ENCODE results near the gene UGT1A8. TPM values are rescaled to one million over a fixed set of nuclear protein-coding genes. Genes with fewer than 3 reads are reported as not detected.

Gene UGT1A8
- total and polyA plus RNA-seq, 2 experiments from 2014 or later, result not detected

DNA sequence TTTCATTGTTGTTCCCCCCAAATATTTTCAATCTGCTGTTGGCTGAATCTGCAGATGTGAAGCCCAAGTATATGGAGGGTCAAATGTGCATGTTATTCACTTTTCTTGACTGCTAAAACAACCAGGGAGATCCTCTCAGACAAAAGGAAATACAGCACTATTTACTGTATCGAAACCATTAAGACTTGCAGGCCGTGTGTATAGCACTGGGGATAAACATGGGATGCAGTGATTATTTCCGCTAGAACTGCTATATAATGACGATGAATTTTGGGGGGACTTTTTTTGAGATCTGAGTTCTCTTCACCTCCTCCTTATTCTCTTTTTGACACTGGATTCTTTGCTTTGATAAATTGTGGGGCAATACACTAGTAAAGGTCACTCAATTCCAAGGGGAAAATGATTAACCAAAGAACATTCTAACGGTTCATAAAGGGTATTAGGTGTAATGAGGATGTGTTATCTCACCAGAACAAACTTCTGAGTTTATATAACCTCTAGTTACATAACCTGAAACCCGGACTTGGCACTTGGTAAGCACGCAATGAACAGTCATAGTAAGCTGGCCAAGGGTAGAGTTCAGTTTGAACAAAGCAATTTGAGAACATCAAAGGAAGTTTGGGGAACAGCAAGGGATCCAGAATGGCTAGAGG is 139.1 kb downstream of the UGT1A8 start:
- H3K27ac ChIP-seq, result no peak overlapping the region
- DNase-seq, result no peak
- no peak overlapping the region for H3K9ac ChIP-seq
- no peak overlapping the region for H2AFZ ChIP-seq
- no peaks in the 10 kb centered on the region for H3K9me2 ChIP-seq (ENCODE audit: insufficient read depth)
- no peaks in the 10 kb centered on the region for H3F3A ChIP-seq (ENCODE audit: insufficient read depth)
- no peak overlapping the region for H3K4me2 ChIP-seq (ENCODE audit: unreplicated experiment)
- WGBS, 2 experiments (ENCODE audit: low coverage in 1 of 2, low lambda C conversion rate in 2 of 2, missing lambda C conversion rate in 2 of 2), result 42 to 45% methylated on average over 7 of the region's 7 CpGs
- 0 out of 2 replicates have a peak, but pooled peaks cover 4% of the 10 kb centered on the region for H3K27me3 ChIP-seq (replicated peaks; ENCODE audit: insufficient read depth)
- in situ Hi-C loops (cut with MboI), result no loop called here
- H4K20me1 ChIP-seq (ENCODE audit: insufficient read depth), result no peaks in the 10 kb centered on the region
- no peak for TF ChIP-seq EZH2phosphoT487 (IDR thresholded peaks at IDR 0.05; ENCODE audit: insufficient read depth, low read depth)
- no peak for TF ChIP-seq EZH2 (IDR thresholded peaks at IDR 0.05; ENCODE audit: insufficient read depth, poor library complexity, severe bottlenecking)
- no peaks in the 10 kb centered on the region for H3K4me1 ChIP-seq (ENCODE audit: insufficient read depth)
- no peaks in the 10 kb centered on the region for H3K36me3 ChIP-seq (ENCODE audit: low read depth)
- no peak overlapping the region for H3K4me3 ChIP-seq
- no peaks in the 10 kb centered on the region for H3K79me2 ChIP-seq (ENCODE audit: insufficient read depth)
- no peaks in the 10 kb centered on the region for H3K9me3 ChIP-seq (ENCODE audit: low read depth)

DNA sequence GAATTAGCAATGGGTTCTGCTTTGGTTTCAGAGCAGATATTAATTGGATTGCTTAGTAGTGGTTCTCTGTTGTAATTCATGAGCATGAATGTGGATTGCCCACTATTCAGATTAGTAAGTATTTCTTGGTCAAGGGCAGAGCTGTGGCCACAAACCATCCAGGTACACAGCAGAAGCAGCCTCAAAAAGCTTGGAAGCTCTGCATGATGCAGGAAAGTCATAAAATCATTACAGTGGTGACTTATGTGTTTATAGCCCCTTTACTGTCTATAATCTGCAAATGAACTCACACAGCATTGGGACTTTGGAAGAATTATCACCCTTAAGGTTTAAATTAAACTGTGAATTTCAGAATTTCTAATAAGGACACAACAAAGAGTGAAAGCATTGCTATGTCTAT is 140.7 kb downstream of the UGT1A8 start:
- Histone ChIP-seq H3F3A (ENCODE audit: insufficient read depth) (no peaks in the 10 kb centered on the region), H2AFZ (no peak overlapping the region), H3K9me3 (ENCODE audit: low read depth) (no peaks in the 10 kb centered on the region), H3K9me2 (ENCODE audit: insufficient read depth) (no peaks in the 10 kb centered on the region), H3K9ac (no peak overlapping the region), H3K36me3 (ENCODE audit: low read depth) (no peaks in the 10 kb centered on the region), H4K20me1 (ENCODE audit: insufficient read depth) (no peaks in the 10 kb centered on the region), H3K27ac (no peak overlapping the region), H3K4me2 (ENCODE audit: unreplicated experiment) (no peak overlapping the region), H3K4me3 (no peak overlapping the region), H3K4me1 (ENCODE audit: insufficient read depth) (no peaks in the 10 kb centered on the region), H3K79me2 (ENCODE audit: insufficient read depth) (no peaks in the 10 kb centered on the region), H3K27me3 (replicated peaks; ENCODE audit: insufficient read depth) (0 out of 2 replicates have a peak, but pooled peaks cover 4% of the 10 kb centered on the region)
- TF ChIP-seq EZH2 (IDR thresholded peaks at IDR 0.05; ENCODE audit: insufficient read depth, poor library complexity, severe bottlenecking) (no peak), EZH2phosphoT487 (IDR thresholded peaks at IDR 0.05; ENCODE audit: insufficient read depth, low read depth) (no peak)
- in situ Hi-C loops (cut with MboI), result no loop called here
- DNase-seq, result no peak

DNA sequence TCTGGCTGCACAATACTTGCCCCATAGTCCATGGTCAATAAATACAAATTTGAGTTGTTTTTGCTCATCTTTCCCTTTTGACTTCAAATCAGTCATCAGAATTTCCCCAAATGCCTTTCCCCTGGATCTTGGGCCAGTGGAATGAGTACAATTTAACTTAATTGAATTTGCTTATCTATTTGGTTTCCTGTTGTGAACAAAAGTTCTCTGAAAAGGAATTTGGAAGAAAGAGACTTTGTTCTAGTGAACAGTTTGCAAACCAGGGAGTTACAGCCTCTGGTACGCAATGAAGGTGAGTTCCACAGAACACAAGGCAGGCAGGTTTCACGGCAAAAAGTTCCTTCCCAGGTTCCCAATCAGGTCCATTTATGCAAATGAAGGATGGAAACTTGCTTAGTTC is 141.4 kb downstream of the UGT1A8 start:
- Histone ChIP-seq H3K79me2 (ENCODE audit: insufficient read depth) (no peaks in the 10 kb centered on the region), H2AFZ (no peak overlapping the region), H3F3A (ENCODE audit: insufficient read depth) (peaks cover 4% of the 10 kb centered on the region; the same call in 1 of the 2 replicates), H3K27ac (no peak overlapping the region), H3K4me2 (ENCODE audit: unreplicated experiment) (no peak overlapping the region), H3K9ac (no peak overlapping the region), H3K36me3 (ENCODE audit: low read depth) (no peaks in the 10 kb centered on the region), H4K20me1 (ENCODE audit: insufficient read depth) (no peaks in the 10 kb centered on the region), H3K27me3 (replicated peaks; ENCODE audit: insufficient read depth) (0 out of 2 replicates have a peak, but pooled peaks cover 4% of the 10 kb centered on the region), H3K9me3 (ENCODE audit: low read depth) (no peaks in the 10 kb centered on the region), H3K4me1 (ENCODE audit: insufficient read depth) (peaks cover 4% of the 10 kb centered on the region), H3K9me2 (ENCODE audit: insufficient read depth) (no peaks in the 10 kb centered on the region), H3K4me3 (no peak overlapping the region)
- in situ Hi-C loops (cut with MboI), result no loop called here
- WGBS, 2 experiments (ENCODE audit: low coverage in 1 of 2, low lambda C conversion rate in 2 of 2, missing lambda C conversion rate in 2 of 2), result 58 to 63% methylated on average over 2 of the region's 2 CpGs
- TF ChIP-seq EZH2 (IDR thresholded peaks at IDR 0.05; ENCODE audit: insufficient read depth, poor library complexity, severe bottlenecking), result no peak
- no peak for TF ChIP-seq EZH2phosphoT487 (IDR thresholded peaks at IDR 0.05; ENCODE audit: insufficient read depth, low read depth)
- DNase-seq, result no peak

DNA sequence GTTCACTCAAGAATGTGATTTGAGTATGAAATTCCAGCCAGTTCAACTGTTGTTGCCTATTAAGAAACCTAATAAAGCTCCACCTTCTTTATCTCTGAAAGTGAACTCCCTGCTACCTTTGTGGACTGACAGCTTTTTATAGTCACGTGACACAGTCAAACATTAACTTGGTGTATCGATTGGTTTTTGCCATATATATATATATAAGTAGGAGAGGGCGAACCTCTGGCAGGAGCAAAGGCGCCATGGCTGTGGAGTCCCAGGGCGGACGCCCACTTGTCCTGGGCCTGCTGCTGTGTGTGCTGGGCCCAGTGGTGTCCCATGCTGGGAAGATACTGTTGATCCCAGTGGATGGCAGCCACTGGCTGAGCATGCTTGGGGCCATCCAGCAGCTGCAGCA is 142.6 kb downstream of the UGT1A8 start, which contains the start of gene UGT1A1:
Gene UGT1A1 (plus strand): TSS at position 228 of the 400 bp plus-strand sequence. CDS start 18 bp downstream, at position 246.
- Histone ChIP-seq H3K4me2 (ENCODE audit: unreplicated experiment) (no peak within 1 kb of the TSS), H4K20me1 (ENCODE audit: insufficient read depth) (no peaks in the 10 kb centered on the region), H3K9me2 (ENCODE audit: insufficient read depth) (no peaks in the 10 kb centered on the region), H3K27me3 (replicated peaks; ENCODE audit: insufficient read depth) (0 out of 2 replicates have a peak, but pooled peaks cover 4% of the 10 kb centered on the region), H3K9ac (no peak within 1 kb of the TSS), H2AFZ (no peak within 1 kb of the TSS), H3F3A (ENCODE audit: insufficient read depth) (peaks cover 12% of the 10 kb centered on the region; the same call in 1 of the 2 replicates), H3K4me3 (no peak within 1 kb of the TSS), H3K79me2 (ENCODE audit: insufficient read depth) (no peaks in the 10 kb centered on the region), H3K4me1 (ENCODE audit: insufficient read depth) (peaks cover 15% of the 10 kb centered on the region), H3K27ac (no peak within 1 kb of the TSS), H3K9me3 (ENCODE audit: low read depth) (no peaks in the 10 kb centered on the region), H3K36me3 (ENCODE audit: low read depth) (no peaks in the 10 kb centered on the region)
- DNase-seq, result no peak
- no peak for TF ChIP-seq EZH2phosphoT487 (IDR thresholded peaks at IDR 0.05; ENCODE audit: insufficient read depth, low read depth)
- in situ Hi-C loops (cut with MboI), result no loop called here
- 41 to 47% methylated on average over 6 of the region's 6 CpGs for WGBS, 2 experiments (ENCODE audit: low coverage in 1 of 2, low lambda C conversion rate in 2 of 2, missing lambda C conversion rate in 2 of 2)

Measured in GM23248 (cell line).